GM18511 (cell line): ENCODE results near the gene SLC8A3.

Source experiments
- ATAC-seq: cut with Tn5 transposase; IDR thresholded peaks from one replicate; pipeline ENCODE4 v1.9.1; 2021; ENCODE audit warnings: mild to moderate bottlenecking, moderate library complexity; ENCODE audit not compliant: unreplicated experiment

SLC8A3 gene

GRCh38 chr14:70073924-70074566, 114.7 kb downstream of the SLC8A3 start:
- ATAC-seq = no peak

GRCh38 chr14:70069186-70069585, 119.6 kb downstream of the SLC8A3 start:
- no peak for ATAC-seq

- no peak for ATAC-seq
Measured at GRCh38 chr14:70067810-70068209, 120.9 kb downstream of the SLC8A3 start.

- no peak for ATAC-seq
Measured at GRCh38 chr14:70064136-70064865, 124.5 kb downstream of the SLC8A3 start.

- no peak for ATAC-seq
Measured at GRCh38 chr14:70061108-70061507, 127.6 kb downstream of the SLC8A3 start.

GRCh38 chr14:70059545-70059944, 129.2 kb downstream of the SLC8A3 start:
- no peak for ATAC-seq

- ATAC-seq = no peak
Measured at GRCh38 chr14:70057519-70058136, 131.1 kb downstream of the SLC8A3 start.

- ATAC-seq = no peak
Measured at GRCh38 chr14:70052990-70053389, 135.8 kb downstream of the SLC8A3 start.

GRCh38 chr14:70050136-70050535, 138.6 kb downstream of the SLC8A3 start:
- ATAC-seq = no peak

- ATAC-seq = no peak
Measured at GRCh38 chr14:70049605-70050004, 139.1 kb downstream of the SLC8A3 start.

GRCh38 chr14:70048313-70048654, 140.5 kb downstream of the SLC8A3 start:
- no peak for ATAC-seq

- no peak for ATAC-seq
Measured at GRCh38 chr14:70047598-70048312, 141.0 kb downstream of the SLC8A3 start.

GRCh38 chr14:70045844-70046535, 142.8 kb downstream of the SLC8A3 start:
- no peak for ATAC-seq

GRCh38 chr14:70045310-70045709, 143.4 kb downstream of the SLC8A3 start:
- no peak for ATAC-seq

- ATAC-seq = no peak
Measured at GRCh38 chr14:70043001-70043400, 145.8 kb downstream of the SLC8A3 start.

GRCh38 chr14:70036665-70037064, 152.1 kb downstream of the SLC8A3 start:
- no peak for ATAC-seq

GRCh38 chr14:70034257-70034656, 154.5 kb downstream of the SLC8A3 start:
- ATAC-seq = no peak

- ATAC-seq = no peak
Measured at GRCh38 chr14:70033561-70033960, 155.2 kb downstream of the SLC8A3 start.

- no peak for ATAC-seq
Measured at GRCh38 chr14:70033116-70033515, 155.6 kb downstream of the SLC8A3 start.

GRCh38 chr14:70032447-70032846, 156.3 kb downstream of the SLC8A3 start:
- ATAC-seq = no peak

- no peak for ATAC-seq
Measured at GRCh38 chr14:70032016-70032415, 156.7 kb downstream of the SLC8A3 start.
